ENCODE data around the gene SPTBN1.

DNA sequence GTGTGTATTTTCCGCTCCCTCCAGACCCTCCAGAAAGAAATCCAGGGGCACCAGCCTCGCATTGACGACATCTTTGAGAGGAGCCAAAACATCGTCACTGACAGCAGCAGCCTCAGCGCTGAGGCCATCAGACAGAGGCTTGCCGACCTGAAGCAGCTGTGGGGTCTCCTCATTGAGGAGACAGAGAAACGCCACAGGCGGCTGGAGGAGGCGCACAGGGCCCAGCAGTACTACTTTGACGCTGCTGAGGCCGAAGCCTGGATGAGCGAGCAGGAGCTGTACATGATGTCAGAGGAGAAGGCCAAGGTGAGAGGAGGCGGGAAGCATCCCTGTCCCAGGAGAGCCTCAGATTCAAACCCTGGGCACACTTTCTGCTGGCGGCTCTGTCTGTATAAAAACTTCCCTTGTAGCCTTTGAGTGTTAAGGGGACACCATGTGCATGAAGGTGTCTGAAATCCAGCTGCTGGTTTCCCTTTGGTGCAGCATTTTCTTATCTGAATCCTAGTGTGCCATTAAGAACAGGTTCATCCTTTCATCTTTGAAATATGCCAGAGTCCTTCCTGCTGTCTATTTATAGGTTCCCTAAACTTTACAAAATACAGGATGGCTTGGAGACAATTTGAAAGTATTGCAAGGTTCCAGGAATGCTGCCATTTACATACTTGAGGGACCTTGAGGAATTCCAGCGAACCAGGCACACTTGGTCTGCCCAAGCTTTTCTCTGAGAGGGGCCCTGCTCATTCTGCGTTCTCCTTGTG is 190.2 kb downstream of the SPTBN1 start:
- TF ChIP-seq EP300 (IDR thresholded peaks at IDR 0.05; ENCODE audit: borderline replicate concordance) (no peak), TAF1 (IDR thresholded peaks at IDR 0.05; ENCODE audit: low read depth) (no peak), FOXM1 (IDR thresholded peaks at IDR 0.05; ENCODE audit: borderline replicate concordance, low read depth) (no peak), EGR1 (IDR thresholded peaks at IDR 0.05) (no peak), TEAD4 (IDR thresholded peaks at IDR 0.05) (no peak), YY1 (IDR thresholded peaks at IDR 0.05; ENCODE audit: low read depth) (no peak), ZBTB7A (IDR thresholded peaks at IDR 0.05; ENCODE audit: low read depth) (no peak), RAD21 (IDR thresholded peaks at IDR 0.05; ENCODE audit: low read depth) (no peak)
- TF ChIP-seq, protein P1, sequence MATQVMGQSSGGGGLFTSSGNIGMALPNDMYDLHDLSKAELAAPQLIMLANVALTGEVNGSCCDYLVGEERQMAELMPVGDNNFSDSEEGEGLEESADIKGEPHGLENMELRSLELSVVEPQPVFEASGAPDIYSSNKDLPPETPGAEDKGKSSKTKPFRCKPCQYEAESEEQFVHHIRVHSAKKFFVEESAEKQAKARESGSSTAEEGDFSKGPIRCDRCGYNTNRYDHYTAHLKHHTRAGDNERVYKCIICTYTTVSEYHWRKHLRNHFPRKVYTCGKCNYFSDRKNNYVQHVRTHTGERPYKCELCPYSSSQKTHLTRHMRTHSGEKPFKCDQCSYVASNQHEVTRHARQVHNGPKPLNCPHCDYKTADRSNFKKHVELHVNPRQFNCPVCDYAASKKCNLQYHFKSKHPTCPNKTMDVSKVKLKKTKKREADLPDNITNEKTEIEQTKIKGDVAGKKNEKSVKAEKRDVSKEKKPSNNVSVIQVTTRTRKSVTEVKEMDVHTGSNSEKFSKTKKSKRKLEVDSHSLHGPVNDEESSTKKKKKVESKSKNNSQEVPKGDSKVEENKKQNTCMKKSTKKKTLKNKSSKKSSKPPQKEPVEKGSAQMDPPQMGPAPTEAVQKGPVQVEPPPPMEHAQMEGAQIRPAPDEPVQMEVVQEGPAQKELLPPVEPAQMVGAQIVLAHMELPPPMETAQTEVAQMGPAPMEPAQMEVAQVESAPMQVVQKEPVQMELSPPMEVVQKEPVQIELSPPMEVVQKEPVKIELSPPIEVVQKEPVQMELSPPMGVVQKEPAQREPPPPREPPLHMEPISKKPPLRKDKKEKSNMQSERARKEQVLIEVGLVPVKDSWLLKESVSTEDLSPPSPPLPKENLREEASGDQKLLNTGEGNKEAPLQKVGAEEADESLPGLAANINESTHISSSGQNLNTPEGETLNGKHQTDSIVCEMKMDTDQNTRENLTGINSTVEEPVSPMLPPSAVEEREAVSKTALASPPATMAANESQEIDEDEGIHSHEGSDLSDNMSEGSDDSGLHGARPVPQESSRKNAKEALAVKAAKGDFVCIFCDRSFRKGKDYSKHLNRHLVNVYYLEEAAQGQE (IDR thresholded peaks at IDR 0.05; ENCODE audit: low read depth): no peak
